HCT116 (cell line): ENCODE results near the gene TMEM145. TPM values are rescaled to one million over a fixed set of nuclear protein-coding genes. Genes with fewer than 3 reads are reported as not detected.

ENCODE experiments used
- ATAC-seq: fragments of 200-7000 bp; cut with Tn5 transposase; 2 replicates; pipeline ENCODE4 v1.9.1; 2020; ENCODE audit warnings: mild to moderate bottlenecking, moderate library complexity
- BruUV-seq: library from RNA; stranded (reverse); fragments of 400-500 nt; replicated peaks from 2 replicates; lab custom pipeline; 2021; lab: Mats Ljungman, UMichigan
- CTCF ChIA-PET: fragments of 300-600 bp; sonication (Branson Sonifier 250); formaldehyde crosslinking; loops from one replicate; lab custom pipeline; 2021; ENCODE audit warnings: antibody characterized with exemption; lab: Charles Lee
- POLR2A ChIA-PET: fragments of 300-600, 350-600 bp; sonication (Branson Sonifier 250); formaldehyde crosslinking; loops from one replicate; lab custom pipeline; 2021; ENCODE audit warnings: antibody characterized with exemption; lab: Charles Lee
- RAD21 ChIA-PET, 2 experiments: fragments of 300-600 bp; sonication (Branson Sonifier 250); formaldehyde crosslinking; loops; one replicate each; lab custom pipeline; 2023; ENCODE audit warnings: low total read pairs in 2 of 2; ENCODE audit not compliant: uncharacterized antibody in 2 of 2, unreplicated experiment in 2 of 2, low non-redundant PET in 1 of 2; lab: Charles Lee
- DNase-seq: peaks from one replicate; pipeline ENCODE4 v3.0.0-alpha.2; 2010; ENCODE audit warnings: low read depth, low spot score
- H2AFZ ChIP-seq: fragments of 200-600 bp; shearing (Covaris generic), sonication (generic); 2 replicates; pipeline ENCODE4 v1.6.1; 2017; ENCODE audit warnings: low read depth, mixed run types, mixed read lengths, antibody characterized with exemption, low read length; ENCODE audit not compliant: poor library complexity, severe bottlenecking
- H3K27ac ChIP-seq: 2 replicates; pipeline ENCODE4 v1.5.1; 2012; ENCODE audit warnings: low read depth, low read length
- H3K27me3 ChIP-seq: fragments of 200-600 bp; sonication (generic); 2 replicates; pipeline ENCODE4 v1.6.1; 2016; ENCODE audit warnings: mixed run types, low read length, mixed read lengths; ENCODE audit not compliant: insufficient read depth
- H3K36me3 ChIP-seq, 2 experiments: fragments of 200-500 bp in 1 of 2; fragments of 200-600 bp in 1 of 2; sonication (Bioruptor generic) in 1 of 2; sonication (generic) in 1 of 2; 2 replicates each; pipeline versions ENCODE4 v1.5.1 to v1.6.1; 2014 to 2016; ENCODE audit warnings: low read length in 2 of 2, inconsistent platforms in 1 of 2, mixed read lengths in 1 of 2, mixed run types in 1 of 2; ENCODE audit not compliant: insufficient read depth in 2 of 2, control insufficient read depth in 1 of 2
- H3K4me1 ChIP-seq, 2 experiments: fragments of 200-600 bp in 1 of 2; sonication (generic) in 1 of 2; 2 replicates each; pipeline versions ENCODE4 v1.5.1 to v1.6.1; 2012 to 2017; ENCODE audit warnings: low read length in 2 of 2, inconsistent platforms in 1 of 2, mild to moderate bottlenecking in 1 of 2, mixed read lengths in 1 of 2, mixed run types in 1 of 2, moderate library complexity in 1 of 2; ENCODE audit not compliant: insufficient read depth in 2 of 2, control insufficient read depth in 1 of 2
- H3K4me2 ChIP-seq: fragments of 200-600 bp; sonication (generic); 2 replicates; pipeline ENCODE4 v1.6.1; 2017; ENCODE audit warnings: mixed run types, low read length, mixed read lengths
- H3K4me3 ChIP-seq, 2 experiments: fragments of 200-600 bp in 1 of 2; sonication (generic) in 1 of 2; replicated peaks in 1 of 2; 2 replicates each; pipeline ENCODE4 v1.5.1; 2011 to 2016; ENCODE audit warnings: low read length in 2 of 2, control low read depth in 1 of 2, low read depth in 1 of 2, mild to moderate bottlenecking in 1 of 2, mixed read lengths in 1 of 2, mixed run types in 1 of 2
- H3K79me2 ChIP-seq: fragments of 200-600 bp; sonication (generic); 2 replicates; pipeline ENCODE4 v1.6.1; 2017; ENCODE audit warnings: mild to moderate bottlenecking, mixed run types, low read length, moderate library complexity, mixed read lengths; ENCODE audit not compliant: insufficient read depth
- H3K9ac ChIP-seq: fragments of 200-600 bp; sonication (generic); 2 replicates; pipeline ENCODE4 v1.6.1; 2016; ENCODE audit warnings: low read length, mixed read lengths
- H3K9me2 ChIP-seq: fragments of 200-600 bp; sonication (generic), shearing (Covaris generic); 2 replicates; pipeline ENCODE4 v1.6.1; 2017; ENCODE audit warnings: mixed run types, mild to moderate bottlenecking, moderate library complexity; ENCODE audit not compliant: insufficient read depth
- H3K9me3 ChIP-seq, 2 experiments: fragments of 200-500 bp in 1 of 2; fragments of 200-600 bp in 1 of 2; sonication (Bioruptor generic) in 1 of 2; sonication (generic) in 1 of 2; 2 replicates each; pipeline ENCODE4 v1.6.1; 2014 to 2017; ENCODE audit warnings: low read length in 2 of 2, mixed read lengths in 2 of 2, inconsistent platforms in 1 of 2, low read depth in 1 of 2, mild to moderate bottlenecking in 1 of 2, mixed run types in 1 of 2, moderate library complexity in 1 of 2; ENCODE audit not compliant: control insufficient read depth in 1 of 2, insufficient read depth in 1 of 2
- H4K20me1 ChIP-seq: fragments of 200-600 bp; sonication (generic), shearing (Covaris generic); 2 replicates; pipeline ENCODE4 v1.6.1; 2017; ENCODE audit warnings: mixed run types, mild to moderate bottlenecking, moderate library complexity; ENCODE audit not compliant: insufficient read depth
- ATF3 ChIP-seq: IDR thresholded peaks from 2 replicates; pipeline ENCODE4 v1.6.1; 2012
- CBX3 ChIP-seq: IDR thresholded peaks from 2 replicates; pipeline ENCODE4 v1.6.1; 2012; ENCODE audit warnings: low read depth
- CEBPB ChIP-seq: IDR thresholded peaks from 2 replicates; pipeline ENCODE4 v1.6.1; 2012; ENCODE audit warnings: low read depth
- EGR1 ChIP-seq: IDR thresholded peaks from 2 replicates; pipeline ENCODE4 v1.6.1; 2012; ENCODE audit warnings: low read depth
- JUND ChIP-seq: IDR thresholded peaks from 2 replicates; pipeline ENCODE4 v1.6.1; 2012
- SP1 ChIP-seq: IDR thresholded peaks from 2 replicates; pipeline ENCODE4 v1.6.1; 2012; ENCODE audit warnings: low read depth
- TCF7L2 ChIP-seq: IDR thresholded peaks from 2 replicates; pipeline ENCODE4 v1.7.0; 2011; ENCODE audit warnings: borderline replicate concordance, inconsistent platforms; ENCODE audit not compliant: insufficient read depth, insufficient read length; ENCODE audit errors: extremely low read depth
- ZNF274 ChIP-seq: fragments of 200-500 bp; sonication (Bioruptor generic); IDR thresholded peaks from 2 replicates; pipeline ENCODE4 v1.6.1; 2014; ENCODE audit warnings: mild to moderate bottlenecking, low read depth, low read length, inconsistent platforms
- intact Hi-C: fragments of 100-400 bp; cut with micrococcal nuclease; formaldehyde crosslinking; loops from 2 replicates; pipeline ENCODE4 v1.10.0; 2022
- total RNA-seq: library from RNA; stranded (reverse); gene quantifications from one replicate; pipeline ENCODE4 v1.2.1, GENCODE V29; 2021; ENCODE audit not compliant: unreplicated experiment
- TF ChIP-seq, protein P1 (sequence below): IDR thresholded peaks from 2 replicates; pipeline ENCODE4 v1.6.1; 2012; ENCODE audit warnings: low read depth

Gene TMEM145
- total RNA-seq, 1 experiment from 2014 or later: 7.2 TPM

DNA sequence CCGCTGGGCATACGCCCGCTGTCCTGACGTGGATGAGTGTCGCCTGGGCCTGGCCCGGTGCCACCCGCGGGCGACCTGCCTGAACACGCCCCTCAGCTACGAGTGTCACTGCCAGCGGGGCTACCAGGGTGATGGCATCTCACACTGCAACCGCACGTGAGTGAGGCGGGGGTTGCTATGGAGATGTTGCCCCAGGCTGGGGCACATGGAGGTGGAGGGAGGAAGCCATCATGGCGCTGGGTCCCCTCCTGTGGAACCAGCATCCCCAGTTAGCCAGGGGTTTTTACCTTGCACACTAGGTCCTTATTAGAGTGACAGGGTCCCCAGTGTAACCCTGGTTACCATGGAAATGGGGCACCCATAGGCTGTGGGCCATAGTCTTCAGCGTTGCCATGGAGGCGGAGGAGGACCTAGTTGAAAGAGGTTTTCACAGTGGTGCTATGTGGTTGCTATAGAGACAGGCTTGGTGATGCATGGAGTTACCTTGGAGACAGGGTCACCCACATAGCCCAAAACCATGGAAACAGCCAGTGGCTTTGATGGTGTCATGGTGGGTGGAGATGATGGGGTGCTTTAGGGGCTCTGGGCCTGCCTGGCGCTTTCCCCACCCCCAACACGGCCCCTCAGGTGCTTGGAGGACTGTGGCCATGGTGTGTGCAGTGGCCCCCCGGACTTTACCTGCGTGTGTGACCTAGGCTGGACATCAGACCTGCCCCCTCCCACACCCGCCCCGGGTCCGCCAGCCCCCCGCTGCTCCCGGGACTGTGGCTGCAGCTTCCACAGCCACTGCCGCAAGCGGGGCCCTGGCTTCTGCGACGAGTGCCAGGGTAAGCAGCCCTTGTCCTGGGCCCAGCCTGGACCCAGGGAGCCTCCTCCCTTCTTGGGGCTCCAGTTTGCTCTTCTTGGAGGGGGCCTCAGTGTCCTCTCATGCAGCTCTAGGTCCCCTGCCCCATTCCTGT is 39.5 kb downstream of the TMEM145 start:
- Histone ChIP-seq H3K27me3 (no peaks in the 10 kb centered on the region), H3K79me2 (no peaks in the 10 kb centered on the region), H3K9me2 (no peaks in the 10 kb centered on the region), H3K4me1 (no peaks in the 10 kb centered on the region), H3K9ac (no peak overlapping the region), H3K27ac (no peak overlapping the region), H3K4me2 (no peak overlapping the region), H2AFZ (no peak overlapping the region), H3K36me3 (no peaks in the 10 kb centered on the region; a peak in 1 of 4 replicates), H3K9me3 (no peaks in the 10 kb centered on the region), H4K20me1 (no peaks in the 10 kb centered on the region), H3K4me3 (no peak overlapping the region)
- DNase-seq: no peak
- ChIA-PET POLR2A (no interaction called here), RAD21 (no interaction called here), CTCF (no interaction called here)
- intact Hi-C loops: no loop called here
- no peak for ATAC-seq
- no peak for TF ChIP-seq CBX3
- TF ChIP-seq, protein P1, sequence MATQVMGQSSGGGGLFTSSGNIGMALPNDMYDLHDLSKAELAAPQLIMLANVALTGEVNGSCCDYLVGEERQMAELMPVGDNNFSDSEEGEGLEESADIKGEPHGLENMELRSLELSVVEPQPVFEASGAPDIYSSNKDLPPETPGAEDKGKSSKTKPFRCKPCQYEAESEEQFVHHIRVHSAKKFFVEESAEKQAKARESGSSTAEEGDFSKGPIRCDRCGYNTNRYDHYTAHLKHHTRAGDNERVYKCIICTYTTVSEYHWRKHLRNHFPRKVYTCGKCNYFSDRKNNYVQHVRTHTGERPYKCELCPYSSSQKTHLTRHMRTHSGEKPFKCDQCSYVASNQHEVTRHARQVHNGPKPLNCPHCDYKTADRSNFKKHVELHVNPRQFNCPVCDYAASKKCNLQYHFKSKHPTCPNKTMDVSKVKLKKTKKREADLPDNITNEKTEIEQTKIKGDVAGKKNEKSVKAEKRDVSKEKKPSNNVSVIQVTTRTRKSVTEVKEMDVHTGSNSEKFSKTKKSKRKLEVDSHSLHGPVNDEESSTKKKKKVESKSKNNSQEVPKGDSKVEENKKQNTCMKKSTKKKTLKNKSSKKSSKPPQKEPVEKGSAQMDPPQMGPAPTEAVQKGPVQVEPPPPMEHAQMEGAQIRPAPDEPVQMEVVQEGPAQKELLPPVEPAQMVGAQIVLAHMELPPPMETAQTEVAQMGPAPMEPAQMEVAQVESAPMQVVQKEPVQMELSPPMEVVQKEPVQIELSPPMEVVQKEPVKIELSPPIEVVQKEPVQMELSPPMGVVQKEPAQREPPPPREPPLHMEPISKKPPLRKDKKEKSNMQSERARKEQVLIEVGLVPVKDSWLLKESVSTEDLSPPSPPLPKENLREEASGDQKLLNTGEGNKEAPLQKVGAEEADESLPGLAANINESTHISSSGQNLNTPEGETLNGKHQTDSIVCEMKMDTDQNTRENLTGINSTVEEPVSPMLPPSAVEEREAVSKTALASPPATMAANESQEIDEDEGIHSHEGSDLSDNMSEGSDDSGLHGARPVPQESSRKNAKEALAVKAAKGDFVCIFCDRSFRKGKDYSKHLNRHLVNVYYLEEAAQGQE: no peak
- no peak for TF ChIP-seq CEBPB
- no peak for TF ChIP-seq EGR1
- no peak for TF ChIP-seq JUND
- TF ChIP-seq ZNF274: no peak
- no peak for TF ChIP-seq SP1
- no peak for TF ChIP-seq TCF7L2
- no peak for TF ChIP-seq ATF3
- no TSS peak for BruUV-seq
